ENCODE data around the gene ZNF394. TPM values are rescaled to one million over a fixed set of nuclear protein-coding genes. Genes with fewer than 3 reads are reported as not detected.

ZNF394 gene
- total and polyA plus RNA-seq, 2 donors (not counting 3 experiments of a cell fraction or from before 2014, with no cell fraction given): 8.6 to 22.8 TPM

- Histone ChIP-seq H3K4me2 (ENCODE audit: insufficient read depth, low read length) (no peak overlapping the region), H3K9me3 (replicated peaks; ENCODE audit: control insufficient read depth, insufficient read depth, low read length) (no peaks in the 10 kb centered on the region), H3K79me2 (ENCODE audit: control insufficient read depth, insufficient read depth, low read length) (peaks cover 29% of the 10 kb centered on the region), H2AFZ (ENCODE audit: low read depth, low read length) (no peak overlapping the region), H3K36me3 (ENCODE audit: control insufficient read depth in 2 of 2, extremely low read depth in 1 of 2, insufficient read depth in 2 of 2, low read length in 2 of 2) (peaks cover 9 to 53% of the 10 kb centered on the region in 2 experiments), H3K4me3 (replicated peaks in 1 of 3; ENCODE audit: insufficient read depth in 1 of 3, low read depth in 1 of 3, low read length in 3 of 3) (no peak overlapping the region), H4K20me1 (replicated peaks; ENCODE audit: control insufficient read depth, extremely low read depth, insufficient read depth, low read length) (no peaks in the 10 kb centered on the region), H3K27me3 (ENCODE audit: control insufficient read depth in 2 of 2, insufficient read depth in 2 of 2, low read length in 2 of 2) (no peaks in the 10 kb centered on the region), H3K4me1 (ENCODE audit: control insufficient read depth, extremely low read depth, insufficient read depth, low read length) (no peaks in the 10 kb centered on the region), H3K9me1 (replicated peaks; ENCODE audit: control insufficient read depth, extremely low read depth, insufficient read depth, low read length) (no peaks in the 10 kb centered on the region), H3K27ac (ENCODE audit: insufficient read depth, low read depth, low read length) (no peak overlapping the region), H3K9ac (replicated peaks; ENCODE audit: extremely low read depth, insufficient read depth, low read length) (no peak overlapping the region)
- POLR2A ChIA-PET: no interaction called here
- no peak for TF ChIP-seq FOS (IDR thresholded peaks at IDR 0.05; ENCODE audit: borderline replicate concordance, insufficient read depth, low read length)
- TF ChIP-seq EZH2 (IDR thresholded peaks at IDR 0.05; ENCODE audit: borderline replicate concordance, low read depth, low read length, severe bottlenecking): no peak
- peak; percentile 11 for TF ChIP-seq POLR2AphosphoS5 (IDR thresholded peaks at IDR 0.05; ENCODE audit: insufficient read depth, low read depth, low read length)
- no peak for TF ChIP-seq GATA2 (IDR thresholded peaks at IDR 0.05; ENCODE audit: insufficient read depth, insufficient read length, low read depth, low read length)
- TF ChIP-seq POLR2A (IDR thresholded peaks at IDR 0.05; ENCODE audit: low read depth, low read length): peak; percentile 38
- no peak for TF ChIP-seq CTCF (IDR thresholded peaks at IDR 0.05; ENCODE audit: extremely low read depth in 1 of 2, insufficient read depth in 1 of 2, low read depth in 1 of 2, low read length in 2 of 2)
- no peak for TF ChIP-seq MYC (IDR thresholded peaks at IDR 0.05; ENCODE audit: low read depth, low read length)
- no peak for TF ChIP-seq MAX (IDR thresholded peaks at IDR 0.05; ENCODE audit: insufficient read depth, insufficient read length)
- TF ChIP-seq JUN (IDR thresholded peaks at IDR 0.05; ENCODE audit: borderline replicate concordance, insufficient read depth, insufficient read length, low read depth): no peak
- dilution Hi-C loops (cut with MboI; ENCODE audit: extremely low pct_ligation_motif_present, low sequenced_read_pairs): no loop called here
- DNase-seq (ENCODE audit: low read depth, low spot score): no peak
- BruUV-seq (replicated peaks): no TSS peak
- CTCF ChIA-PET: interaction anchor here (1.6 kb wide), 1 partner anchor 9 kb away, joined by 4 read pairs; no protein-coding TSS in a partner anchor
- intact Hi-C loops (cut with micrococcal nuclease): no loop called here
- FAIRE-seq: no peak
Measured at GRCh38 chr7:99455874-99456273, 44.2 kb downstream of the ZNF394 start.
